ENCODE results near the gene DDO.
"Not testable (repeated sequence)": the region's sequence is repeated elsewhere in the genome, so short reads cannot be mapped to it uniquely, and the experiment has no call there.

The DDO gene

DNA sequence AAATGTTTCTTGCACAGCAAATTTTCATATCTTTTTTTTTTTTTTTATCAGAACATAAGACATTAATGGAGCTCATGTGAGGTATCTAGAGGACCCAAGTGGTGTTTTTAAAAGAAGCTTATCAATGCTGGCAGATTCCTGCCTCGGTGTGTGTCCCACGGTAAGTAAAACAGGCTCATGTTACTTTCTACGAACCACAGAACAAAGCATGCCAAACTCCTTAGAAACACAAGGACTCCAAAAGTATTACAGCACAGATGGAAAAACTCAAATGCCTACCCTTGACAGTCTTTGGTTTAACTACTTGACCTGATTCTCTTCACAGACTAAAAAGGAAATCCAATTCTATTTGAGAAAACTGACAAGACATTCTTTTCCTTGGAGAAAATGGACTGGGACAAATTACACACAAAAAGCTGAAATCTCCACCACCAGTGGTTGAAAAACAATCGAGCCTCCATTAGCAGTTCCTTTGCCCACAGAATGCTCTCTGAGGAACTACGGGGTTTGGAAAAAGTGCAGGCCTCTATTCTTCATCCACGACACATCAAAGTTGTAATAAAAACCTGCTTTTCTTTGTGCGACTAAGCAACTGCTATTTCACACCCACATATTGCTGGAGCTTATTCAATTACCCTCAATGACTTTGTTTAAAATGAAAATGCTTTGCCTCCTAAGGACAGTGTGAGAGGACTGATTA is 62.7 kb downstream of the DDO start:
- POLR2A ChIA-PET, result no interaction called here
- CTCF ChIA-PET, result interaction anchor here (1.6 to 2.2 kb wide), 2 partner anchors 11 to 39 kb away, joined by 3 to 9 read pairs; no protein-coding TSS in a partner anchor
- no peak for DNase-seq (ENCODE audit: extremely low spot score)
- TF ChIP-seq LEF1 (IDR thresholded peaks at IDR 0.05; ENCODE audit: borderline replicate concordance) (no peak), ARNT (IDR thresholded peaks at IDR 0.05) (no peak), FOXK2 (IDR thresholded peaks at IDR 0.05) (no peak), BHLHE40 (IDR thresholded peaks at IDR 0.05; ENCODE audit: borderline replicate concordance) (no peak), CTBP1 (IDR thresholded peaks at IDR 0.05; ENCODE audit: borderline replicate concordance) (no peak), HDGF (IDR thresholded peaks at IDR 0.05; ENCODE audit: borderline replicate concordance) (no peak), SP1 (IDR thresholded peaks at IDR 0.05) (no peak), TARDBP (IDR thresholded peaks at IDR 0.05) (no peak), ELF4 (IDR thresholded peaks at IDR 0.05) (no peak), SUZ12 (IDR thresholded peaks at IDR 0.05) (no peak), FOXA1 (IDR thresholded peaks at IDR 0.05) (no peak), FOXM1 (IDR thresholded peaks at IDR 0.05; ENCODE audit: borderline replicate concordance) (no peak), L3MBTL2 (conservative IDR thresholded peaks at IDR 0.05) (no peak), NFRKB (IDR thresholded peaks at IDR 0.05) (no peak), ZNF384 (IDR thresholded peaks at IDR 0.05) (no peak)
- TF ChIP-seq, protein P1, sequence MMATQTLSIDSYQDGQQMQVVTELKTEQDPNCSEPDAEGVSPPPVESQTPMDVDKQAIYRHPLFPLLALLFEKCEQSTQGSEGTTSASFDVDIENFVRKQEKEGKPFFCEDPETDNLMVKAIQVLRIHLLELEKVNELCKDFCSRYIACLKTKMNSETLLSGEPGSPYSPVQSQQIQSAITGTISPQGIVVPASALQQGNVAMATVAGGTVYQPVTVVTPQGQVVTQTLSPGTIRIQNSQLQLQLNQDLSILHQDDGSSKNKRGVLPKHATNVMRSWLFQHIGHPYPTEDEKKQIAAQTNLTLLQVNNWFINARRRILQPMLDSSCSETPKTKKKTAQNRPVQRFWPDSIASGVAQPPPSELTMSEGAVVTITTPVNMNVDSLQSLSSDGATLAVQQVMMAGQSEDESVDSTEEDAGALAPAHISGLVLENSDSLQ (IDR thresholded peaks at IDR 0.05), result no peak

DNA sequence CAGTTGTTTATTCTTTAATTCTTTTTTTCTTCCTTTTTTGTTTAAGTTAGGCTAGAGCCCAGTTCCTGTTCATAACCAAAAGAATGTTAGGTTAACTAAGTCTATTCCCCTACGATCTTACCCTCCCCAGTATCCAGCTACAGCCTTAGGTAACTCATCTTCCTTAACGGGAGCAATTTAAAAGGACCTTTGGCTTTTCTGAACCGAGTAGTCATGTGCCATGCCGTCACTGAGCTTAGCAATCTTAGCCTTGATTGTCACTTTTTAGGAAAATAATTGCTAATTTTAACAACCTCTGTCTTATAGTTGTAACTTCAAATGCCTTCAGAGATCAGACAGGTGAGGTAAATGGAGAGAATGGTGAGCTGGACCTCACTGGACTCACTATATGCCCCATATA is 63.4 kb downstream of the DDO start:
- TF ChIP-seq CTBP1 (IDR thresholded peaks at IDR 0.05; ENCODE audit: borderline replicate concordance) (no peak), HDGF (IDR thresholded peaks at IDR 0.05; ENCODE audit: borderline replicate concordance) (no peak), SUZ12 (IDR thresholded peaks at IDR 0.05) (no peak), ELF4 (IDR thresholded peaks at IDR 0.05) (no peak), NFRKB (IDR thresholded peaks at IDR 0.05) (no peak), FOXA1 (IDR thresholded peaks at IDR 0.05) (no peak), BHLHE40 (IDR thresholded peaks at IDR 0.05; ENCODE audit: borderline replicate concordance) (no peak), ARNT (IDR thresholded peaks at IDR 0.05) (no peak), SP1 (IDR thresholded peaks at IDR 0.05) (no peak), FOXM1 (IDR thresholded peaks at IDR 0.05; ENCODE audit: borderline replicate concordance) (no peak), FOXK2 (IDR thresholded peaks at IDR 0.05) (no peak), TARDBP (IDR thresholded peaks at IDR 0.05) (no peak)
- POLR2A ChIA-PET, result no interaction called here
- CTCF ChIA-PET, result interaction anchor here (0.8 to 2.2 kb wide), 3 partner anchors 10 to 64 kb away, joined by 3 to 9 read pairs (median 5); no protein-coding TSS in a partner anchor
- no peak for DNase-seq (ENCODE audit: extremely low spot score)

DNA sequence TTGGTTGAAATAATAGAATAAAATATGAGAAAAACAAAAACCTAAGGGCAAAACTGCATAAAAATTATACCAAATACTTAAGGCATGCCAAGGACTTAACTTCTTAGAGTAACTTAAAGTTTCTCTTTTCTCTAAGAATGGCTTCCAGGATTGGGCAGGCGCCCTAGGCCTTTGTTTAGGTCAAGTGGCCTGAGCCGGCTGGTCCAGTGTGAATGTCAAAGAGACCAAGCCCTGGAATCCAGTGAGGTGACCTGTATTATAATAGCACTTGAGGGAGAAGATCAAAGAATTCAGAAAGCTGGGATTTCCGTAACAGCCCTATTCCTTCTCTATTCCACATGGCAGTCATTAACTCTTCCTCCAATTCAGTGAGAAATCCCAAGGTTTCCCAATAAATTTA is 63.8 kb downstream of the DDO start:
- CTCF ChIA-PET, result interaction anchor here (0.8 to 2.2 kb wide), 2 partner anchors 10 to 64 kb away, joined by 5 to 9 read pairs; no protein-coding TSS in a partner anchor
- POLR2A ChIA-PET, result no interaction called here

DNA sequence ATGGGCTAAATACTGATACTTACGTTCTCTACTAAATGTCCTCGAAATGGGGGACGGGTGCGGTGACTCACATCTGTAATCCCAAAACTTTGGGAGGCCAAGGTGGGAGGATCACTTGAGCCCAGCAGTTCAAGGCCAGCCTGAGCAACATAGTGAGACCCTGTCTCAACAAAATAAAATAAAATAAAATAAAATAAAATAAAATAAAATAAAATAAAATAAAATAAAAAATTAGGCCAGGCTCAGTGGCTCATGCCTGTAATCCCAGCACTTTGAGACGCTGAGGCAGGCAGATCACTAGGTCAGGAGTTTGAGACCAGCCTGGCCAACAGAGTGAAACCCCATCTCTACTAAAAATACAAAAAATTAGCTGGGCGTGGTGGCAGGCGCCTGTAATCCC is 64.8 kb downstream of the DDO start:
- POLR2A ChIA-PET; DNase-seq (ENCODE audit: extremely low spot score): not testable (repeated sequence)
- CTCF ChIA-PET, result interaction anchor here (2.2 kb wide), 1 partner anchor 9 kb away, joined by 9 read pairs; no protein-coding TSS in a partner anchor

More for the DNA sequence above, 63.8 kb downstream of the DDO start:
- TF ChIP-seq ZNF384 (IDR thresholded peaks at IDR 0.05) (no peak), LEF1 (IDR thresholded peaks at IDR 0.05; ENCODE audit: borderline replicate concordance) (no peak), TARDBP (IDR thresholded peaks at IDR 0.05) (no peak)
- TF ChIP-seq, protein P1 (IDR thresholded peaks at IDR 0.05), result no peak
- DNase-seq (ENCODE audit: extremely low spot score), result no peak

DNA sequence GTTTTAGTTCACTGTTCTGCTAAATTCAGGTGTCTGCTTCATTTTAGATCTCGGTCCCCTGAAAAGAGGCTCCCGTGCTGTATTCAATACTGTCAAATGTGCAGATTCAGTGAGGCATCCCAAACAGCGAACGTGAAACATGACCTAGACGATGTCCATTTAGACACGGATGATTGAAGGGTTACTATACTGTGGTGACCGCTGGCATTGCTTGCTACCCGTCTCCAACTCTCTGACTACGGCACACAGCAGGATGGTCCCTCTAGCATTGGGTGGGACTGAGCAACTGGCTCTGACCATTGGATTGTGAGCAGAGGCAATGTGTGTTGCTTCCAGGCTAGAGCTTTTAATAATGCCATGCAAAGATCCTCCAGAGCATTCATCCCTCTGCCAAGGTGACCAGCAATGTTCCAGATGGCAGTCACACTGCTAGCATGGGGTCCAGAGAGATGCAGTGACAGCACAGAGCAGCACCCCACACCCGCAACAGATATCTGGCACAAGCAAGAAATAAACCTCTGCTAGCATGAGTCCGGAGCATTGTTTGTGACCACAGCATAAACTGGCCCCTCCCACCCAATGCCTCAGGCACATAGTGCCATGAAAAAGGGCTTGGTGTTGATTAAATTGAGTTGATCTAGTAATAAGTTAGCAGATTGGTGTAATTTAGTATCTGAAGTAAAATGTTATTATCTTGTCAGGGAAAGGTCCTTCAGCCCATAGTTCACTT is 66.2 kb downstream of the DDO start:
- DNase-seq (ENCODE audit: extremely low spot score), result no peak
- POLR2A ChIA-PET, result no interaction called here
- TF ChIP-seq FOXM1 (IDR thresholded peaks at IDR 0.05; ENCODE audit: borderline replicate concordance) (no peak), L3MBTL2 (conservative IDR thresholded peaks at IDR 0.05) (no peak), ARNT (IDR thresholded peaks at IDR 0.05) (no peak), FOXK2 (IDR thresholded peaks at IDR 0.05) (no peak), ELF4 (IDR thresholded peaks at IDR 0.05) (no peak)
- CTCF ChIA-PET, result no interaction called here

DNA sequence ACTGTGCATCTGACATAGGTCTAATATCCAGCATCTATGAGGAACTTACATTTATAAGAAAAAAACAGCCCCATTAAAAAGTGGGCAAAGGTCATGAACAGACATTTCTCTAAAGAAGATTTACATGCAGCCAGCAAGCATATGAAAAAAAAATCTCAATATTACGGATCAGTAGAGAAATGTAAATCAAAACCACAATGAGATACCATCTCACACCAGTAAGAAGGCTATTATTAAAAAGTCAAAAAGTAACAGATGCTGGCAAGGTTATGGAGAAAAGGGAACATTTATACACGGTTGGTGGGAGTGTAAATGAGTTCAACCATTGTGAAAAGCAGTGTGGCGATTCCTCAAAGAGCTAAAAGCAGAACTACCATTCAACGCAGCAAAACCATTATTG is 70.3 kb downstream of the DDO start:
- no peak for TF ChIP-seq CTBP1 (IDR thresholded peaks at IDR 0.05; ENCODE audit: borderline replicate concordance)
- TF ChIP-seq TARDBP (IDR thresholded peaks at IDR 0.05), result no peak
- TF ChIP-seq L3MBTL2 (conservative IDR thresholded peaks at IDR 0.05), result no peak
- TF ChIP-seq, protein P1 (IDR thresholded peaks at IDR 0.05), result no peak
- no peak for TF ChIP-seq SUZ12 (IDR thresholded peaks at IDR 0.05)
- no peak for TF ChIP-seq HDGF (IDR thresholded peaks at IDR 0.05; ENCODE audit: borderline replicate concordance)
- DNase-seq (ENCODE audit: extremely low spot score), result no peak
- CTCF ChIA-PET, result interaction anchor here (0.9 kb wide), 1 partner anchor 10 kb away, joined by 3 read pairs; no protein-coding TSS in a partner anchor
- POLR2A ChIA-PET, result no interaction called here
